Stimulated activated naive B cell treated with anti-CD40 and anti-IgM and Interleukin-4, amounts not matched to agents 10 μg/mL and 1 μg/mL and 100 μg/mL, for 72 hours (primary cell): ENCODE measurements around the gene NHSL1.
A peak's percentile ranks its signal among the peaks of the same experiment; 100 is the strongest.

Source experiments
- ATAC-seq, 2 donors: fragments of 150-1000 bp; cut with Tn5 transposase; replicated peaks; 2 replicates each; pipeline ENCODE4 v1.10.0; 2021; ENCODE audit warnings: moderate library complexity in 1 of 2
- DNase-seq: peaks from one replicate; pipeline ENCODE4 v3.0.0; 2021
- H3K27ac Mint-ChIP-seq: one replicate; pipeline ENCODE4 v1.8.0; 2022; ENCODE audit warnings: mild to moderate bottlenecking, mixed read lengths
- H3K27me3 Mint-ChIP-seq, 2 donors: one replicate each; pipeline ENCODE4 v1.8.0; 2022; ENCODE audit warnings: mixed read lengths in 2 of 2
- H3K36me3 Mint-ChIP-seq, 2 donors: one replicate each; pipeline ENCODE4 v1.8.0; 2022; ENCODE audit warnings: mixed read lengths in 2 of 2, mild to moderate bottlenecking in 1 of 2
- H3K4me1 Mint-ChIP-seq, 2 donors: one replicate each; pipeline ENCODE4 v1.8.0; 2022; ENCODE audit warnings: mixed read lengths in 2 of 2, mild to moderate bottlenecking in 1 of 2
- H3K4me3 Mint-ChIP-seq, 2 donors: one replicate each; pipeline ENCODE4 v1.8.0; 2022; ENCODE audit warnings: mild to moderate bottlenecking in 2 of 2, mixed read lengths in 2 of 2, moderate library complexity in 1 of 2
- H3K9me3 Mint-ChIP-seq, 2 donors: one replicate each; pipeline ENCODE4 v1.8.0; 2022; ENCODE audit warnings: mixed read lengths in 2 of 2, mild to moderate bottlenecking in 1 of 2

NHSL1 gene

DNA sequence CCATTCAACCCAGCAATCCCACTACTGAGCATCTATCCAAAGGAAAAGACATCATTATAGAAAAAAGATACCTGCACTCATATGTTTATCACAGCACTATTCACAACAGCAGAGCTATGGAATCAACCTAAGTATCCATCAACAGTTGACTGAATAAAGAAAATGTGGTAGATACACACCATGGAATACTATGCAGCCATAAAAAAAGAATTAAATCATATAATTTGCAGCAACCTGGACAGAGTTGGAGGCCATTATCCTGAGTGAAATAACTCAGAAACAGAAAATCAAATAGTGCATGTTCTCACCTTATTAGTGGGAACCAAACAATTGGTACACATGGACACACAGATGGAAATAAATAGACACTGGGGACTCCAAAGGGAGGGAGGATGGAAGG is 23.2 kb downstream of the NHSL1 start:
- no peak overlapping the region for H3K27ac Mint-ChIP-seq
- H3K27me3 Mint-ChIP-seq, result no peaks in the 10 kb centered on the region
- ATAC-seq, result no peak
- H3K9me3 Mint-ChIP-seq, result no peaks in the 10 kb centered on the region
- no peak for DNase-seq
- H3K4me1 Mint-ChIP-seq, result peaks cover 1 to 8% of the 10 kb centered on the region in 2 donors
- H3K4me3 Mint-ChIP-seq, result no peak overlapping the region
- H3K36me3 Mint-ChIP-seq, result no peaks in the 10 kb centered on the region

DNA sequence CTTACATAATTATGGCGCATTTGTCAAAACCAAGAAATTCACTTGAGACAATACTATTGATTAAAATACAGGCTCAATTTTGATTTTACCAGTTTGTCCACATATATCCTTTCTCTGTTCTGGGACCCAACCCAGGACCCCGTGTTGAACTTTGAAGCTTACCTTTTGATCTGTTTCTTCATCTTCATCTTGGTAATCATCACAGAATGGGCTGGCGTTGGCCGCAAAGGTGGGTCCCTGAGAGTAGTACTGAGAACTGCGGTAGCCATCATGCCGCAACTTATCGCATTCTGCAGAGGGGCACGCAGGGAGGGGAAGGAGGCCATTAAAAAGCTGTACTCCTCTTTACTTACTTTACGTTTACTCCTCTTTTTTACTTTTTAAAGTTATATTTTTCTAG is 26.1 kb downstream of the NHSL1 start:
- DNase-seq, result no peak
- H3K9me3 Mint-ChIP-seq, result no peaks in the 10 kb centered on the region
- H3K27ac Mint-ChIP-seq, result no peak overlapping the region
- no peak for ATAC-seq
- no peaks in the 10 kb centered on the region for H3K27me3 Mint-ChIP-seq
- H3K4me3 Mint-ChIP-seq, result no peak overlapping the region
- H3K4me1 Mint-ChIP-seq, result no peaks in the 10 kb centered on the region
- no peaks in the 10 kb centered on the region for H3K36me3 Mint-ChIP-seq

- H3K27me3 Mint-ChIP-seq, result no peaks in the 10 kb centered on the region
- H3K4me3 Mint-ChIP-seq, result no peak overlapping the region
- ATAC-seq (no peak), DNase-seq (no peak)
- H3K36me3 Mint-ChIP-seq, result no peaks in the 10 kb centered on the region
- no peak overlapping the region for H3K27ac Mint-ChIP-seq
- no peaks in the 10 kb centered on the region for H3K9me3 Mint-ChIP-seq
- H3K4me1 Mint-ChIP-seq, result no peaks in the 10 kb centered on the region
Measured at GRCh38 chr6:138468320-138469015, 30.8 kb downstream of the NHSL1 start.

DNA sequence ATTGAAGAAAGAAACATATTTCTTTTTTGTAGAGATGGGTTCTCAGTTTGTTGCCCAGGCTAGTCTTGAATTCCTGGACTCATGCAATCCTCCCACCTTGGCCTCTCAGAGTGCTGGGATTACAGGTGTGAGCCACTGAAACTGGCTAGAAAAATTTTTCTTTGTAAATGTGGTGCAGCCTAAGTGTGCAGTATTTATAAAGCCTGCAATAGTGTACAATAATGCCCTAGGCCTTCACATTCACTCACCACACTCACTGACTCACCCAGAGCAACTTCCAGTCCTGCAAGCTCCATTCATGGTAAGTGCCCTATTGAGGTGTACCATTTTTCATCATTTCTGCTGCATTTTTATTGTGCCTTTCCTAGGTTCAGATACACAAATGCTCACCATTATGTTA is 31.4 kb downstream of the NHSL1 start:
- no peaks in the 10 kb centered on the region for H3K9me3 Mint-ChIP-seq
- H3K36me3 Mint-ChIP-seq, result no peaks in the 10 kb centered on the region
- H3K27me3 Mint-ChIP-seq, result no peaks in the 10 kb centered on the region
- H3K4me1 Mint-ChIP-seq, result no peaks in the 10 kb centered on the region
- no peak overlapping the region for H3K27ac Mint-ChIP-seq
- DNase-seq (no peak), ATAC-seq (no peak)
- H3K4me3 Mint-ChIP-seq, result no peak overlapping the region

GRCh38 chr6:138465007-138465645 is 34.2 kb downstream of the NHSL1 start:
- H3K4me1 Mint-ChIP-seq, result no peaks in the 10 kb centered on the region
- no peaks in the 10 kb centered on the region for H3K27me3 Mint-ChIP-seq
- peaks cover 0 to 2% of the 10 kb centered on the region in 2 donors for H3K9me3 Mint-ChIP-seq
- no peaks in the 10 kb centered on the region for H3K36me3 Mint-ChIP-seq
- ATAC-seq (no peak), DNase-seq (no peak)
- H3K27ac Mint-ChIP-seq, result no peak overlapping the region
- H3K4me3 Mint-ChIP-seq, result no peak overlapping the region

DNA sequence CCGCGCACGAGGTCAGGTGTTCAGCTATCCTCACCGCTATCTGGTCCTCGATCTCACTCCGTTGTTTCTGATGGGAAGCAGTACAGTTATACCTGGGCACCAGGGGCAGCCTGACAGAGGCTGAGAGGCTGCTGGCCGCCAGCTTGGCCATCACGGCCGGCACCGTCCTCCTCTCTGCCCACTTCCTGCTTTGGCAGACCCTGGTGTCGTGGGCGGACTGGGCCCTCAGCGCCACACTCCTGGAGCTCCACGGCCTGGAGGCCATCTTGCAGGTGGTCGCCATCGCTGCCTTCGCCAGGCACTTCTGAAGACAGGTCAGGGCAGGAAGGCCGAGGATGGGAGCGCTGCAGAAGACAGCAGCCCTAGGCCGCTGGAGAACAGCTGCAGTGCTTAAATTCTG is 35.2 kb downstream of the NHSL1 start:
- H3K4me3 Mint-ChIP-seq, result no peak overlapping the region
- H3K36me3 Mint-ChIP-seq, result no peaks in the 10 kb centered on the region
- peaks cover 0 to 2% of the 10 kb centered on the region in 2 donors for H3K9me3 Mint-ChIP-seq
- ATAC-seq, result no peak
- H3K27me3 Mint-ChIP-seq, result no peaks in the 10 kb centered on the region
- DNase-seq, result no peak
- H3K27ac Mint-ChIP-seq, result no peak overlapping the region
- H3K4me1 Mint-ChIP-seq, result no peaks in the 10 kb centered on the region

GRCh38 chr6:138461647-138462046 is 37.6 kb downstream of the NHSL1 start:
- no peaks in the 10 kb centered on the region for H3K27me3 Mint-ChIP-seq
- ATAC-seq (no peak), DNase-seq (no peak)
- H3K27ac Mint-ChIP-seq, result no peak overlapping the region
- no peak overlapping the region for H3K4me3 Mint-ChIP-seq
- peaks cover 0 to 4% of the 10 kb centered on the region in 2 donors for H3K4me1 Mint-ChIP-seq
- H3K36me3 Mint-ChIP-seq, result no peaks in the 10 kb centered on the region
- H3K9me3 Mint-ChIP-seq, result peaks cover 0 to 2% of the 10 kb centered on the region in 2 donors

DNA sequence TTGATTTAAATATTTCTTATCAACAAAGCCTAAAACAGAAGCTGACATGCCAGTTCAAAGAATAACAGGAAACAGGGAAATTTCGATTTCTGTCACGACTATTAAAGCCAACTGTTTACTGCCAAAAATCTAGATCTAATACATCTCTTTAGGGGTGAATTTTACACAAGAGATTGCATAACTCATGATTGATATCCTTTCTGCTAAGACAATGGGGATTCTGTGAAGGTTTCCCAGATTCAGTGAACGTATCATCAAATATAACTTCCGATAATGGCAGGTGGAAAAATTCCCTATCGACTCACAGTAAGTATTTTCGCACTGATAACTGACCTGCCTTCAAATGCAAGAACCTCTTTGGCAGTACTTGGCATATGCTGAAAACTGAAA is 42.9 kb downstream of the NHSL1 start:
- Mint-ChIP-seq H3K27me3 (no peaks in the 10 kb centered on the region), H3K36me3 (no peaks in the 10 kb centered on the region), H3K4me1 (peaks cover 10 to 25% of the 10 kb centered on the region in 2 donors), H3K4me3 (no peak overlapping the region), H3K27ac (no peak overlapping the region), H3K9me3 (no peaks in the 10 kb centered on the region)
- peak in 1 of 2 donors; percentile 1 for ATAC-seq
- no peak for DNase-seq

- peak; percentile 24 for DNase-seq
- Mint-ChIP-seq H3K36me3 (no peaks in the 10 kb centered on the region), H3K4me3 (peak overlapping the region in 1 of 2 donors; percentile 8), H3K27ac (no peak overlapping the region), H3K9me3 (peaks cover 0 to 2% of the 10 kb centered on the region in 2 donors), H3K27me3 (no peaks in the 10 kb centered on the region), H3K4me1 (peaks cover 12 to 29% of the 10 kb centered on the region in 2 donors)
- ATAC-seq, result peak; percentile 95 to 96
Measured at GRCh38 chr6:138455746-138456400, 43.4 kb downstream of the NHSL1 start.

DNA sequence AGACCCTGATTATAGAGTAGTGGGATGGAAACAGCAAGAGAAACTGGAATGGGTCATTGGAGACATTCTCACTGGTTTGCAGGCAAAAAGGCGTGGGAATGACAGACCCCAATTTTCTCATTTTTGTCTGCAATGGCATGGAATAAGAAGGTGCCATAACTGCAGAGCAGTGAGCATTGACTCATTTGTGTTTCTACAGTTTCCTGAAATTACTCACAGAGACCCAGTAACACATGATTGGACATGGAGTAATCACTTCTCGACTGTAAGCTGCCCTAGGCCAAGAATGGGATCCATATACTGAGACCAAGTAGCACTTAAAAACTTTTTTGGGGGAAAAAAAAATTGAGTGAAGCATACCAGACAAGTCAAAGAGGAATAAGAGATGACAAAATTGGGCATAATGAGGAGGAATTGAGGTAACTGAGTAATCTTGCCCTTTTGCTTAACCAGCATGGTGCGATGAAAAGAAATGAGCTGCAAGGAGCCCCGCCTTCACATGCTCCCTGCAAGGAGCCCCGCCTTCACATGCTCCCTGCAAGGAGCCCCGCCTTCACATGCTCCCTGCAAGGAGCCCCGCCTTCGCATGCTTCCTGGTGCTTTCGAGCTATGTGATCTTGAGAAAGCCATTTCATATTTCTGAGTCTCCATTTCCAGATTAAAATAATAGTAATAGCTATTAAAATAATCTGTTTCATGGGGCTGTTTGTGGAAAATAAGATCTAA is 44.1 kb downstream of the NHSL1 start:
- DNase-seq (no peak), ATAC-seq (peak; percentile 72 to 75)
- Mint-ChIP-seq H3K4me3 (peak overlapping the region in 1 of 2 donors; percentile 35), H3K36me3 (no peaks in the 10 kb centered on the region), H3K27ac (no peak overlapping the region), H3K4me1 (peaks cover 17 to 36% of the 10 kb centered on the region in 2 donors), H3K27me3 (no peaks in the 10 kb centered on the region), H3K9me3 (peaks cover 0 to 2% of the 10 kb centered on the region in 2 donors)

- peak overlapping the region; percentile 10 for H3K27ac Mint-ChIP-seq
- no peak overlapping the region for H3K4me3 Mint-ChIP-seq
- peaks cover 0 to 2% of the 10 kb centered on the region in 2 donors for H3K9me3 Mint-ChIP-seq
- H3K4me1 Mint-ChIP-seq, result peaks cover 13 to 27% of the 10 kb centered on the region in 2 donors
- DNase-seq (no peak), ATAC-seq (no peak)
- H3K27me3 Mint-ChIP-seq, result no peaks in the 10 kb centered on the region
- H3K36me3 Mint-ChIP-seq, result no peaks in the 10 kb centered on the region
Measured at GRCh38 chr6:138451043-138451442, 48.3 kb downstream of the NHSL1 start.

DNA sequence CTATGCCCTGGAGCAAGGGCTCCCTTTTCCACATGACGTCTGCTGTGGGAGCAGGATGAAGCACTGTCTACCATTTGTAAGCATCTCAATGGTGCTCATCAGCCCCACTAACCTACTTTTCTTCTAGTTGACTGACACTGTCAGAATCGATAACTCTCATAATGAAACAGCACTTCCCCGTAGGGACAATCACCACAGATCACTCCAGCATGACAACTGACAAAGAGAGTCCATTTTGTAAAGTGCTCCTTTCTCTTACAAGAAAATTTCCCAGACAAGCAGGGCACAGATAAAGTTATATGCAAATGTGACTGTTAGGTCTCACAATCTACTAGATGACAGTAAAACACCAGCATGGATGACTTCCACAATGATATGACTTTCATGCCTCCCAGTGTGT is 48.8 kb downstream of the NHSL1 start:
- H3K27ac Mint-ChIP-seq, result peak overlapping the region; percentile 2
- no peak overlapping the region for H3K4me3 Mint-ChIP-seq

GRCh38 chr6:138446821-138447220 is 52.5 kb downstream of the NHSL1 start:
- Mint-ChIP-seq H3K36me3 (no peaks in the 10 kb centered on the region), H3K27me3 (peaks cover 0 to 2% of the 10 kb centered on the region in 2 donors), H3K4me3 (no peak overlapping the region), H3K9me3 (peaks cover 0 to 2% of the 10 kb centered on the region in 2 donors), H3K27ac (no peak overlapping the region), H3K4me1 (peaks cover 7 to 12% of the 10 kb centered on the region in 2 donors)
- no peak for DNase-seq
- no peak for ATAC-seq

More for the DNA sequence above, 48.8 kb downstream of the NHSL1 start:
- H3K27me3 Mint-ChIP-seq, result no peaks in the 10 kb centered on the region
- no peak for DNase-seq
- peaks cover 13 to 21% of the 10 kb centered on the region in 2 donors for H3K4me1 Mint-ChIP-seq
- H3K36me3 Mint-ChIP-seq, result no peaks in the 10 kb centered on the region
- H3K9me3 Mint-ChIP-seq, result peaks cover 0 to 2% of the 10 kb centered on the region in 2 donors
- peak; percentile 71 to 75 for ATAC-seq

GRCh38 chr6:138443979-138444378 is 55.3 kb downstream of the NHSL1 start:
- DNase-seq (no peak), ATAC-seq (no peak)
- Mint-ChIP-seq H3K36me3 (no peaks in the 10 kb centered on the region), H3K9me3 (no peaks in the 10 kb centered on the region), H3K4me3 (no peak overlapping the region), H3K27me3 (peaks cover 0 to 5% of the 10 kb centered on the region in 2 donors), H3K4me1 (peaks cover 2 to 5% of the 10 kb centered on the region in 2 donors), H3K27ac (no peak overlapping the region)
